GM12874 (cell line): ENCODE measurements around the gene KRT71.

Source experiments
- TF ChIP-seq, protein P1 (sequence below): IDR thresholded peaks from 2 replicates; pipeline ENCODE4 v1.5.1; 2011; ENCODE audit warnings: low read depth, mild to moderate bottlenecking, control low read depth, low read length, moderate library complexity; ENCODE audit not compliant: insufficient read depth

The KRT71 gene

GRCh38 chr12:52526511-52526951 is 26.4 kb downstream of the KRT71 start:
- TF ChIP-seq, protein P1, sequence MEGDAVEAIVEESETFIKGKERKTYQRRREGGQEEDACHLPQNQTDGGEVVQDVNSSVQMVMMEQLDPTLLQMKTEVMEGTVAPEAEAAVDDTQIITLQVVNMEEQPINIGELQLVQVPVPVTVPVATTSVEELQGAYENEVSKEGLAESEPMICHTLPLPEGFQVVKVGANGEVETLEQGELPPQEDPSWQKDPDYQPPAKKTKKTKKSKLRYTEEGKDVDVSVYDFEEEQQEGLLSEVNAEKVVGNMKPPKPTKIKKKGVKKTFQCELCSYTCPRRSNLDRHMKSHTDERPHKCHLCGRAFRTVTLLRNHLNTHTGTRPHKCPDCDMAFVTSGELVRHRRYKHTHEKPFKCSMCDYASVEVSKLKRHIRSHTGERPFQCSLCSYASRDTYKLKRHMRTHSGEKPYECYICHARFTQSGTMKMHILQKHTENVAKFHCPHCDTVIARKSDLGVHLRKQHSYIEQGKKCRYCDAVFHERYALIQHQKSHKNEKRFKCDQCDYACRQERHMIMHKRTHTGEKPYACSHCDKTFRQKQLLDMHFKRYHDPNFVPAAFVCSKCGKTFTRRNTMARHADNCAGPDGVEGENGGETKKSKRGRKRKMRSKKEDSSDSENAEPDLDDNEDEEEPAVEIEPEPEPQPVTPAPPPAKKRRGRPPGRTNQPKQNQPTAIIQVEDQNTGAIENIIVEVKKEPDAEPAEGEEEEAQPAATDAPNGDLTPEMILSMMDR = no peak

DNA sequence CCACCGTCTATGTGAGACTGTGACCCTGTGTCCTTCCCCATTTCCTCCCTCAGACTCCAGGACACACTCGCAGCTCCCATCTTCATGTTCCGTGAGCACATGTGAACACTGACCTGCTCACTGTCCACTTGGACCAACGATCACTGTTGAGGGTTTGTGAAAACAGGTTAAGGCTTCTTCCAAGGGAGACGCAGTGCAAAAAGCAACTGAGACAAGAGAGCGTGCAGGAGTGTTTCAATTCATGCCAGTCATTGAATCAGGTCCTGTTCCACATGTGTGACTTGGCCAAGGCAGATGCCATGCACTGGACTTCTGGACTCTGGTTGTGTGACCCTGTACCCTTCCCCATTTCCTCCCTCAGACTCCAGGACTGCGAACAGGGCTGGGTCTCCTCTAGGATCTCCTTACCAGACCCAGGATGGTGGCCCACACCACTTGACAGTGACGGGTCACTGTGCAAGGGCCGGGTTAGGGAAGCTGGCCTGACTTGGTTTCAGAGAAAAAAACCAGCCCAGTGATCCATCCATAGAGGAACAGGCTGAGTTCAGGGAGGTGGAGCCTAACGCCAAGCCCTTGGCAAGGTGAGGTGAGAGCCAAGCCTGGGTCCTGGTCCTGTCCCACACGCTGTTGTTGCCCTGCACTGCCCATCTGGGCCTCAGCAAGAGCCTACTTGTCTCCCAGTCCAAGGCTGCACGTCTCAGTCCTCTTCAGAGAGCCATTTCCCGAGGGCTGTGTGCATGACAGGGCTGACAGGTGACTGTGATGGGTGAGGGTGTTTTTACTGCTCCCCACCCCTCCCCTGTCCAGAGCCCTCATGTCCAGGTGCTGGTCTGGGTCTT is 27.1 kb downstream of the KRT71 start:
- TF ChIP-seq, protein P1 = no peak

DNA sequence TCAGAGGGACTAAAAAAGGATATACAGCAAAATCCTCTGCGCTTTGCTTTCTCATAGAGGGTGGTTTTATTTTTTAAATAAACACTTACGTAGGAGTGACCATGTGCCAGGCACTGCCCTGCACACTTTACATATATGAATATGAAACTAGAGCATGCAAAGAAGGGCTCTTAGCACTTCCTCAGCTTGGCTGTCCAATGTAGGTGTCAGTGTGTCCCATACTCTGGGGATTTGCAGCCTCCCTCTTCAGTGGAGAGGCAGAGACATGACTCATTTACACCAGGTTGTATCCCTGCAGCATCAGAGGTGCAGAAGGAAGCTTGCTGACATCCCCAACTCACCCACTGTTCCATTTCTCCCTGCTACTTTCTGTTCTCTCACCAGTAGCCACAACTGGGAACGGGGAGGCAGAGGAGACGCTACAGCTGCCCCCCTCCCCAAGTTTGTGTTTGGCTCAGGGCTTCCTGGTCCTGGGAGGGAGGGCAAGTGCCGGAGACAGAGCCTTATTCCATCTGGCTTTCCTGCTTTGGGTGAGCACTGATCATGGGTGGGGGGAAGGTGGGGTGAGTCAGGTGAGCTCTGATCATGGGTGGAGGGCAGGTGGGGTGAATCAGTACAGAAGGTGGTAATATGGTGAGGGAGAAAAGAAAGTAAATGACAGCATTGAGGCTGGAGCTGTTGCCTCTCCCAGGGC is 27.9 kb downstream of the KRT71 start:
- TF ChIP-seq, protein P1 = no peak

- TF ChIP-seq, protein P1 = no peak
These were observed 28.6 kb downstream of the KRT71 start for GRCh38 chr12:52524241-52524897.

DNA sequence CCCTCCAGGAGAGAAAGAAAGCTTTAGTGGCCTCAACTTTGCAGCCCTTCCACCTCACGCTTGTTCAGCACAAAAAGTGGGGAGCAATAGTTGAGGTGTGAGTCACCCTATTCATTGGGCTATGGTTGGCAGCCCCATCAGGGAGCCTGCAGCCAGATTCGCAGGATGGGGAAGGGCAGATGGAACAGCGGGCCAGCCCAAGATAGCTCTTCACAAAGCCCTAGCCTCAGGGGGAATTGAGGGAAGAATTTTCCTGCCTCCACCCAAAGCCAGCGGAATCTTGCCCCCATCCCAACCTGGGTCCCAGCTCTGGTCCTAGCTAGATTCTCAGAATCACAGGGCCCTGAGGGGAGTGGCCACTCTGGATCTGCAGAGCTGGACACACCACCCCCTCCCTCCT is 29.1 kb downstream of the KRT71 start:
- TF ChIP-seq, protein P1 = no peak

DNA sequence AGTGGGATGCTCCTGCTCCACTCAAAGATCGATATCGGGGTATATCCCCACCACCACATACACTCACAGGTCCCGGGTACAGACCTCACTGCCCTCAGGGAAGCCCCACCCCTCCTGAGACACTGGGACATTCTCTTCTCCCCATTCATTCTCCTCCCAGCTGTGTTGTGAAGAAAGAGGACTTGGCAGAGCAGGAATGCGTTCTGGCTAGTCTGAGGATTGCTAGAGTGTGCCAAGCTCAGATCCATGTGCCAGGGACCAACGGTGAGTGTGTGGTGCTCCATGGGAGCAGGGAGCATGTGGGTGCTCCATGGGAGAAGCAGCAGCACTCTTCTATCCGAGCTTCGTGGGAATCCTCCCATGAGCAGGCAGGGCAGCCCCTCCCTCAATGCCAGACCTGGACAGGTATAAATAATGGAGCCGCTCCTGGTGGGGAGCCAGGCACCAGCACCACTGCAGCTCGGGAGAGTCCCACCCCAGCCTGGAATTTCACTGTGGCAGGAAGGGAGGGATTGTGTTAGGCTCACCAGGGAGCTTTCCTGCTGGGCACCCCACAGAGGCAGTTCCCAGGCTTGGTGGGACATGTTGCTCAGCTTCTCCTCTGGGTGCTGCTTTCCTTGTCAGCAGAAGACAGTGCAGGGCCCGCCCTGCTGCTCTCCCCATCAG is 30.5 kb downstream of the KRT71 start:
- TF ChIP-seq, protein P1 = no peak
